Measurements from ENCODE around the gene PARP12.

DNA sequence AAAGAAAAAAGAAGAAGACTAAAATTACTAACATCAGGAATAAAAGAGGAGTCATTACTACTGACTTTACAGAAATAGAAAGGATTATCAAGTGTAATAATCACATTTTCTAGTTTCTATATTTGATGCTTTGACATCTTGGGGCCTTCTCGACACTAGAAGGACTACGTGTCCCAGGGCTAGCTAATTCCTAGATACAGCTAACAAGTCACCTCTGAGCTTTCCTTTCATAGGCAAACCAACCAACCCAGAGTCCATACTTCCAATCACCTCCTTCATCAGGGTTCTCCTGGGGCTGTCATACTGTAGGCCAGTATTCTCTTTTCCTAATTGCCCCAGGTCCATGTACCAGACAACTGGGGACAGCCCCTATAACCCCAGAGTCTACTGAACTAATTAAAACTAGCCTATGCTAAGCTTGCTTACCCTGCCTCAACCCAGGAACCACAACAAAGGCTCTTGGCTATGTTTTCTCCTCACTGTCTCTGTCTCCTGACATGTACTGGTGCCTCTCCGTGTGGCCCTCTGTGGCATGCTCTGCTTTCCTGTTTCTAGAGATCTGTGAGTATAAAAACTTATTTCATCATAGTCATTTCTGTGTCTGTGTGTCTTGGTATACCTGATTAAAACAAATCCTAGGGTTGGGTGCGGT lies 6.7 kb upstream of the PARP12 start:
- no peak for TF ChIP-seq POLR2AphosphoS5 (IDR thresholded peaks at IDR 0.05; ENCODE audit: low read depth, low read length)
- no peak for TF ChIP-seq SIN3A (IDR thresholded peaks at IDR 0.05; ENCODE audit: borderline replicate concordance, insufficient read depth, low read length)
- TF ChIP-seq REST (IDR thresholded peaks at IDR 0.05; ENCODE audit: insufficient read depth in 1 of 2, low read depth in 2 of 2, low read length in 2 of 2) = no peak
- TF ChIP-seq TAF1 (IDR thresholded peaks at IDR 0.05; ENCODE audit: borderline replicate concordance, insufficient read depth, low read length) = no peak

Measured in PFSK-1 (cell line).